Nephron (organoid): ENCODE results near the gene CARHSP1.

Source experiments
- H3K27ac Mint-ChIP-seq, 3 experiments: 2 replicates each; pipeline ENCODE4 v1.8.0; 2020; ENCODE audit warnings: mixed read lengths in 3 of 3, mild to moderate bottlenecking in 2 of 3, moderate library complexity in 1 of 3
- H3K27me3 Mint-ChIP-seq: 2 replicates; pipeline ENCODE4 v1.8.0; 2021; ENCODE audit warnings: low read depth, mild to moderate bottlenecking, moderate library complexity, mixed read lengths
- H3K36me3 Mint-ChIP-seq: 2 replicates; pipeline ENCODE4 v1.8.0; 2020; ENCODE audit warnings: low read depth, mixed read lengths
- H3K4me1 Mint-ChIP-seq: 2 replicates; pipeline ENCODE4 v1.8.0; 2020; ENCODE audit warnings: mixed read lengths
- H3K4me3 Mint-ChIP-seq, 3 experiments: 2 replicates each; pipeline ENCODE4 v1.8.0; 2020; ENCODE audit warnings: mild to moderate bottlenecking in 3 of 3, mixed read lengths in 3 of 3, moderate library complexity in 2 of 3
- H3K9me3 Mint-ChIP-seq: 2 replicates; pipeline ENCODE4 v1.8.0; 2020; ENCODE audit warnings: mixed read lengths
- CTCF ChIP-seq, 3 experiments: fragments of 200-600 bp; sonication (generic); IDR thresholded peaks; one replicate each; pipeline ENCODE4 v1.5.0; 2021; ENCODE audit warnings: antibody characterized with exemption in 3 of 3; ENCODE audit not compliant: unreplicated experiment in 3 of 3

The CARHSP1 gene

GRCh38 chr16:8865145-8865882, 3.5 kb downstream of the CARHSP1 start:
- H3K36me3 Mint-ChIP-seq: no peaks in the 10 kb centered on the region
- H3K9me3 Mint-ChIP-seq: no peaks in the 10 kb centered on the region
- peak overlapping the region; percentile 70 to 94 (median 90) for H3K27ac Mint-ChIP-seq
- peaks cover 52% of the 10 kb centered on the region for H3K4me1 Mint-ChIP-seq
- H3K27me3 Mint-ChIP-seq: no peaks in the 10 kb centered on the region
- no peak for TF ChIP-seq CTCF (IDR thresholded peaks at IDR 0.05; ENCODE audit: unreplicated experiment in 3 of 3)
- peak overlapping the region; percentile 59 to 99 (median 75) for H3K4me3 Mint-ChIP-seq

GRCh38 chr16:8864480-8865110, 4.2 kb downstream of the CARHSP1 start:
- H3K4me3 Mint-ChIP-seq: peak overlapping the region; percentile 62 to 99 (median 80)
- H3K4me1 Mint-ChIP-seq: peaks cover 59% of the 10 kb centered on the region
- no peaks in the 10 kb centered on the region for H3K36me3 Mint-ChIP-seq
- H3K9me3 Mint-ChIP-seq: no peaks in the 10 kb centered on the region
- H3K27me3 Mint-ChIP-seq: no peaks in the 10 kb centered on the region
- TF ChIP-seq CTCF (IDR thresholded peaks at IDR 0.05; ENCODE audit: unreplicated experiment in 3 of 3): no peak
- H3K27ac Mint-ChIP-seq: peak overlapping the region; percentile 94 to 96 (median 94)

GRCh38 chr16:8863594-8864424, 5.0 kb downstream of the CARHSP1 start:
- Mint-ChIP-seq H3K4me3 (peak overlapping the region; percentile 62 to 82 (median 80)), H3K9me3 (no peaks in the 10 kb centered on the region), H3K36me3 (peaks cover 5% of the 10 kb centered on the region), H3K27me3 (no peaks in the 10 kb centered on the region), H3K4me1 (peaks cover 54% of the 10 kb centered on the region), H3K27ac (peak overlapping the region; percentile 91 to 96 (median 94))
- TF ChIP-seq CTCF (IDR thresholded peaks at IDR 0.05; ENCODE audit: unreplicated experiment in 3 of 3): no peak

GRCh38 chr16:8862309-8863130, 6.3 kb downstream of the CARHSP1 start:
- no peak for TF ChIP-seq CTCF (IDR thresholded peaks at IDR 0.05; ENCODE audit: unreplicated experiment in 3 of 3)
- H3K36me3 Mint-ChIP-seq: peaks cover 15% of the 10 kb centered on the region
- H3K27me3 Mint-ChIP-seq: no peaks in the 10 kb centered on the region
- H3K4me3 Mint-ChIP-seq: no peak overlapping the region
- H3K27ac Mint-ChIP-seq: peak overlapping the region; percentile 17 to 94 (median 45)
- no peaks in the 10 kb centered on the region for H3K9me3 Mint-ChIP-seq
- H3K4me1 Mint-ChIP-seq: peaks cover 48% of the 10 kb centered on the region

GRCh38 chr16:8861563-8862308, 7.1 kb downstream of the CARHSP1 start:
- Mint-ChIP-seq H3K27me3 (no peaks in the 10 kb centered on the region), H3K36me3 (peaks cover 19% of the 10 kb centered on the region), H3K4me3 (no peak overlapping the region), H3K9me3 (no peaks in the 10 kb centered on the region), H3K4me1 (peaks cover 43% of the 10 kb centered on the region), H3K27ac (peak overlapping the region; percentile 45 to 56 (median 53))
- TF ChIP-seq CTCF (IDR thresholded peaks at IDR 0.05; ENCODE audit: unreplicated experiment in 3 of 3): no peak
